ENCODE data around the gene MYL12B.
A peak's percentile ranks its signal among the peaks of the same experiment; 100 is the strongest.

The MYL12B gene

GRCh38 chr18:3279201-3280185 is 17.6 kb downstream of the MYL12B start:
- no peaks in the 10 kb centered on the region for H3K9me3 ChIP-seq (ENCODE audit: low read length)
- peaks cover 30% of the 10 kb centered on the region for H3K36me3 ChIP-seq (ENCODE audit: insufficient read depth, low read length)
- no peak overlapping the region for H3K4me3 ChIP-seq (ENCODE audit: low read length)
- H3K4me1 ChIP-seq (ENCODE audit: insufficient read depth, low read length): peaks cover 5% of the 10 kb centered on the region
- no peaks in the 10 kb centered on the region for H3K27me3 ChIP-seq (ENCODE audit: insufficient read depth, low read length)
- no peak overlapping the region for H2AFZ ChIP-seq (ENCODE audit: low read depth, low read length)

GRCh38 chr18:3281456-3282400 is 19.8 kb downstream of the MYL12B start:
- Histone ChIP-seq H3K36me3 (ENCODE audit: insufficient read depth, low read length) (peaks cover 14% of the 10 kb centered on the region), H3K4me3 (ENCODE audit: low read length) (no peak overlapping the region), H3K9me3 (ENCODE audit: low read length) (no peaks in the 10 kb centered on the region), H2AFZ (ENCODE audit: low read depth, low read length) (peak overlapping the region; percentile 41), H3K4me1 (ENCODE audit: insufficient read depth, low read length) (peaks cover 5% of the 10 kb centered on the region), H3K27me3 (ENCODE audit: insufficient read depth, low read length) (no peaks in the 10 kb centered on the region)

- Histone ChIP-seq H3K27me3 (ENCODE audit: insufficient read depth, low read length) (no peaks in the 10 kb centered on the region), H3K4me1 (ENCODE audit: insufficient read depth, low read length) (peaks cover 5% of the 10 kb centered on the region), H3K36me3 (ENCODE audit: insufficient read depth, low read length) (peaks cover 3% of the 10 kb centered on the region), H3K4me3 (ENCODE audit: low read length) (no peak overlapping the region), H2AFZ (ENCODE audit: low read depth, low read length) (no peak overlapping the region), H3K9me3 (ENCODE audit: low read length) (no peaks in the 10 kb centered on the region)
These were observed 21.4 kb downstream of the MYL12B start for GRCh38 chr18:3283253-3283863.

- H3K9me3 ChIP-seq (ENCODE audit: low read length): no peaks in the 10 kb centered on the region
- H3K27me3 ChIP-seq (ENCODE audit: insufficient read depth, low read length): no peaks in the 10 kb centered on the region
- peaks cover 5% of the 10 kb centered on the region for H3K4me1 ChIP-seq (ENCODE audit: insufficient read depth, low read length)
- no peaks in the 10 kb centered on the region for H3K36me3 ChIP-seq (ENCODE audit: insufficient read depth, low read length)
- H3K4me3 ChIP-seq (ENCODE audit: low read length): no peak overlapping the region
- H2AFZ ChIP-seq (ENCODE audit: low read depth, low read length): no peak overlapping the region
These were observed 22.0 kb downstream of the MYL12B start for GRCh38 chr18:3283908-3284307.

- no peaks in the 10 kb centered on the region for H3K27me3 ChIP-seq (ENCODE audit: insufficient read depth, low read length)
- H3K36me3 ChIP-seq (ENCODE audit: insufficient read depth, low read length): no peaks in the 10 kb centered on the region
- no peak overlapping the region for H2AFZ ChIP-seq (ENCODE audit: low read depth, low read length)
- no peak overlapping the region for H3K4me3 ChIP-seq (ENCODE audit: low read length)
- H3K4me1 ChIP-seq (ENCODE audit: insufficient read depth, low read length): peaks cover 5% of the 10 kb centered on the region
- H3K9me3 ChIP-seq (ENCODE audit: low read length): no peaks in the 10 kb centered on the region
These were observed 22.6 kb downstream of the MYL12B start for GRCh38 chr18:3284501-3284900.

- no peaks in the 10 kb centered on the region for H3K36me3 ChIP-seq (ENCODE audit: insufficient read depth, low read length)
These were observed 24.2 kb downstream of the MYL12B start for GRCh38 chr18:3286159-3286558.

GRCh38 chr18:3293196-3293951 is 31.4 kb downstream of the MYL12B start:
- Histone ChIP-seq H3K4me3 (ENCODE audit: low read length) (no peak overlapping the region), H3K4me1 (ENCODE audit: insufficient read depth, low read length) (peaks cover 6% of the 10 kb centered on the region), H2AFZ (ENCODE audit: low read depth, low read length) (no peak overlapping the region), H3K27me3 (ENCODE audit: insufficient read depth, low read length) (no peaks in the 10 kb centered on the region), H3K36me3 (ENCODE audit: insufficient read depth, low read length) (no peaks in the 10 kb centered on the region), H3K9me3 (ENCODE audit: low read length) (no peaks in the 10 kb centered on the region)

More at GRCh38 chr18:3286159-3286558, 24.2 kb downstream of the MYL12B start:
- Histone ChIP-seq H3K4me3 (ENCODE audit: low read length) (no peak overlapping the region), H3K4me1 (ENCODE audit: insufficient read depth, low read length) (peaks cover 5% of the 10 kb centered on the region), H3K27me3 (ENCODE audit: insufficient read depth, low read length) (no peaks in the 10 kb centered on the region), H3K9me3 (ENCODE audit: low read length) (no peaks in the 10 kb centered on the region), H2AFZ (ENCODE audit: low read depth, low read length) (no peak overlapping the region)

GRCh38 chr18:3294435-3295080 is 32.6 kb downstream of the MYL12B start:
- Histone ChIP-seq H3K9me3 (ENCODE audit: low read length) (no peaks in the 10 kb centered on the region), H3K36me3 (ENCODE audit: insufficient read depth, low read length) (no peaks in the 10 kb centered on the region), H3K27me3 (ENCODE audit: insufficient read depth, low read length) (no peaks in the 10 kb centered on the region), H2AFZ (ENCODE audit: low read depth, low read length) (no peak overlapping the region), H3K4me1 (ENCODE audit: insufficient read depth, low read length) (peaks cover 6% of the 10 kb centered on the region), H3K4me3 (ENCODE audit: low read length) (no peak overlapping the region)

GRCh38 chr18:3297025-3297984 is 35.4 kb downstream of the MYL12B start:
- Histone ChIP-seq H3K4me3 (ENCODE audit: low read length) (peak overlapping the region; percentile 61), H3K36me3 (ENCODE audit: insufficient read depth, low read length) (no peaks in the 10 kb centered on the region), H3K27me3 (ENCODE audit: insufficient read depth, low read length) (no peaks in the 10 kb centered on the region), H3K4me1 (ENCODE audit: insufficient read depth, low read length) (peaks cover 6% of the 10 kb centered on the region), H3K9me3 (ENCODE audit: low read length) (no peaks in the 10 kb centered on the region), H2AFZ (ENCODE audit: low read depth, low read length) (peak overlapping the region; percentile 86)

- Histone ChIP-seq H3K27me3 (ENCODE audit: insufficient read depth, low read length) (no peaks in the 10 kb centered on the region), H3K9me3 (ENCODE audit: low read length) (no peaks in the 10 kb centered on the region), H2AFZ (ENCODE audit: low read depth, low read length) (no peak overlapping the region), H3K4me1 (ENCODE audit: insufficient read depth, low read length) (no peaks in the 10 kb centered on the region), H3K4me3 (ENCODE audit: low read length) (no peak overlapping the region), H3K36me3 (ENCODE audit: insufficient read depth, low read length) (no peaks in the 10 kb centered on the region)
These were observed 42.9 kb downstream of the MYL12B start for GRCh38 chr18:3304832-3305231.

- H3K4me3 ChIP-seq (ENCODE audit: low read length): no peak overlapping the region
- no peaks in the 10 kb centered on the region for H3K36me3 ChIP-seq (ENCODE audit: insufficient read depth, low read length)
- no peaks in the 10 kb centered on the region for H3K27me3 ChIP-seq (ENCODE audit: insufficient read depth, low read length)
- no peak overlapping the region for H2AFZ ChIP-seq (ENCODE audit: low read depth, low read length)
- no peaks in the 10 kb centered on the region for H3K4me1 ChIP-seq (ENCODE audit: insufficient read depth, low read length)
- H3K9me3 ChIP-seq (ENCODE audit: low read length): no peaks in the 10 kb centered on the region
These were observed 43.4 kb downstream of the MYL12B start for GRCh38 chr18:3305354-3305762.
